Measurements from ENCODE around the gene GBE1.

The GBE1 gene

DNA sequence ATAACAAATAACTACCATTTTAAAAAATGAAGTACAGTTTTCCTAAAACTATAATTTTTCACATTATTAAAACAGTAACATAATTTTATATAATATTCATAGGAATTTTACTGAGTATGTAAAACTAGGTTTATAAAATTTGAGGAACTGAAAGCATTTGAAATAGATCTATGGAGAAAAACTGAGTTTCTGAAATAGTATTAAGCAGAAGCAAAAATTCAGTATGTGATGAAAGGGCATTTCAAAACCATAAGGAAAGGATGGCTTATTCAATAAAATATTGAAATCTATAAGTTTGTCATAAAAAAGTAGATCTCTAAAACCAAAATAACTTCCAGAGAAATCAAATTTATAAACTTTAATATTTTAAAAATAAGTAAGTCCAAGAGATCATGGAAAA is 53.4 kb downstream of the GBE1 start:
- Histone ChIP-seq H3K4me1 (no peaks in the 10 kb centered on the region), H3K4me3 (no peak overlapping the region)
- in situ Hi-C loops (cut with MboI; ENCODE audit: low sequenced_read_pairs), result no loop called here

DNA sequence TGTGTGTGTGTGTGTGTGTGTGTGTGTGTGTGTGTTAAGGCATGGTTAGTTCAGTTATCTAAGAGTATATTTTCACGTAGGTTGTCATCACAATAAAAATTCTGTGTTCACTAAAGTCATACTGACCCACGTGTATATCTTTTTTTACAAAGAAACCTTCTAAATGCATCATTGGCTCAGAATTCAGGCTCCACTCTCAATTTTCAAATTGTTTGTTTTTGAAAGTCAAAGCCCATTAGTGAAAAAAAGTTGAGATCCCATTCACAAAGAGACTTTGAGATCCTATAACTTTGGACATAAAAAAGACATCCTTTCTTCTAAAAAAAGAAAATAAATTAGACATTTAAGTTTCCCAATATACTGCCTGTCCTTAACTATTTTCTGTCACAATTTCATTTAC is 59.3 kb downstream of the GBE1 start:
- in situ Hi-C loops (cut with MboI; ENCODE audit: low sequenced_read_pairs), result no loop called here
- Histone ChIP-seq H3K27me3 (ENCODE audit: low read depth) (no peaks in the 10 kb centered on the region), H3K9me3 (no peaks in the 10 kb centered on the region), H3K4me1 (no peaks in the 10 kb centered on the region), H3K36me3 (replicated peaks) (no peaks in the 10 kb centered on the region), H3K4me3 (no peak overlapping the region)
- no peak for DNase-seq (ENCODE audit: low spot score in 2 of 2)

More for the DNA sequence above, 53.4 kb downstream of the GBE1 start:
- Histone ChIP-seq H3K27me3 (ENCODE audit: low read depth) (no peaks in the 10 kb centered on the region), H3K36me3 (replicated peaks) (no peaks in the 10 kb centered on the region), H3K9me3 (no peaks in the 10 kb centered on the region)
- no peak for DNase-seq (ENCODE audit: low spot score in 2 of 2)

GRCh38 chr3:81699536-81700320 is 61.7 kb downstream of the GBE1 start:
- H3K36me3 ChIP-seq (replicated peaks), result no peaks in the 10 kb centered on the region
- H3K9me3 ChIP-seq, result no peaks in the 10 kb centered on the region
- H3K4me1 ChIP-seq, result no peaks in the 10 kb centered on the region
- no peak for DNase-seq (ENCODE audit: low spot score in 2 of 2)
- in situ Hi-C loops (cut with MboI; ENCODE audit: low sequenced_read_pairs), result no loop called here
- no peaks in the 10 kb centered on the region for H3K27me3 ChIP-seq (ENCODE audit: low read depth)
- no peak overlapping the region for H3K4me3 ChIP-seq

DNA sequence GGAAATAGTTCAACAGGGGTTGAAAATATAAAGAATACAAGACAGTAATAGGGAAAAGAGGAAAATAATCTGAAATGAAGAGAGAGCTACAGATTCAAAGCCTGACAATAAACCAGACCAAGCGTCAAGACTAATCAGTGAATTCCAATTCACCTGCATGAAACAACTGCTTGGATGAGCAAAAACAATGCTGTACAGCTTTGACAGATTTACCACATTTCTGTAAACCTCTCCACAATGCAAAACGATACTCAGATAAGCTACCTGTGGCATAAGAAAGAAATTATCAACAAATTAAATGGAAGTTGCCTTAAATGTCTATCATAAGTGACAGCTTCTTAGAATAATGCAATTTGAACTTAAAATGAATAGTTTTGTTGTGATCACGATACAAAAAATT is 65.4 kb downstream of the GBE1 start:
- no peaks in the 10 kb centered on the region for H3K9me3 ChIP-seq
- in situ Hi-C loops (cut with MboI; ENCODE audit: low sequenced_read_pairs), result no loop called here
- no peaks in the 10 kb centered on the region for H3K36me3 ChIP-seq (replicated peaks)
- no peaks in the 10 kb centered on the region for H3K27me3 ChIP-seq (ENCODE audit: low read depth)
- DNase-seq (ENCODE audit: low spot score in 2 of 2), result no peak
- H3K4me1 ChIP-seq, result no peaks in the 10 kb centered on the region
- H3K4me3 ChIP-seq, result no peak overlapping the region

DNA sequence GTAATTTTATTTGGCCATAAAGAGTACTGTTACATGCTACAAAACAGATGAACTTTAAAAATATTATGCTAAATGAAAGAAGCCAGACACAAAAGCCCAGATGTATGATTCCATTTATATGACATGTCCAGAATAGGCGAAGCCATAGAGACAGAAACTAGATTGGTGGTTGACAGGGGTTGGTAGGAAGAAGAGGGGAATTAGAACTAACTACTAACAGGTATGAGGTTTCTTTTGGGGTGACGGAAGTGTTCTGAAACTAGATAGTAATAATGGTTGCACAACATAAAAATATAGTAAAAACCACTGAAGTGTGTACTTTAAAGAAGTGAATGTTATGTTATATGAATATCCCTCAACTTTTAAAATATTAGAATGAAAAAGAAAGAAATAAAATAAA is 66.1 kb downstream of the GBE1 start:
- DNase-seq (ENCODE audit: low spot score in 2 of 2), result no peak
- in situ Hi-C loops (cut with MboI; ENCODE audit: low sequenced_read_pairs), result no loop called here
- no peaks in the 10 kb centered on the region for H3K36me3 ChIP-seq (replicated peaks)

GRCh38 chr3:81694662-81695061 is 66.8 kb downstream of the GBE1 start:
- Histone ChIP-seq H3K27me3 (ENCODE audit: low read depth) (no peaks in the 10 kb centered on the region), H3K4me1 (no peaks in the 10 kb centered on the region), H3K4me3 (no peak overlapping the region), H3K36me3 (replicated peaks) (no peaks in the 10 kb centered on the region), H3K9me3 (no peaks in the 10 kb centered on the region)
- in situ Hi-C loops (cut with MboI; ENCODE audit: low sequenced_read_pairs), result no loop called here
- no peak for DNase-seq (ENCODE audit: low spot score in 2 of 2)

More for the DNA sequence above, 66.1 kb downstream of the GBE1 start:
- Histone ChIP-seq H3K4me3 (no peak overlapping the region), H3K27me3 (ENCODE audit: low read depth) (no peaks in the 10 kb centered on the region), H3K9me3 (no peaks in the 10 kb centered on the region), H3K4me1 (no peaks in the 10 kb centered on the region)

- in situ Hi-C loops (cut with MboI; ENCODE audit: low sequenced_read_pairs), result no loop called here
- DNase-seq (ENCODE audit: low spot score in 2 of 2), result no peak
- Histone ChIP-seq H3K9me3 (no peaks in the 10 kb centered on the region), H3K27me3 (ENCODE audit: low read depth) (no peaks in the 10 kb centered on the region), H3K4me3 (no peak overlapping the region), H3K36me3 (replicated peaks) (no peaks in the 10 kb centered on the region), H3K4me1 (no peaks in the 10 kb centered on the region)
These were observed 68.7 kb downstream of the GBE1 start for GRCh38 chr3:81692766-81693165.

DNA sequence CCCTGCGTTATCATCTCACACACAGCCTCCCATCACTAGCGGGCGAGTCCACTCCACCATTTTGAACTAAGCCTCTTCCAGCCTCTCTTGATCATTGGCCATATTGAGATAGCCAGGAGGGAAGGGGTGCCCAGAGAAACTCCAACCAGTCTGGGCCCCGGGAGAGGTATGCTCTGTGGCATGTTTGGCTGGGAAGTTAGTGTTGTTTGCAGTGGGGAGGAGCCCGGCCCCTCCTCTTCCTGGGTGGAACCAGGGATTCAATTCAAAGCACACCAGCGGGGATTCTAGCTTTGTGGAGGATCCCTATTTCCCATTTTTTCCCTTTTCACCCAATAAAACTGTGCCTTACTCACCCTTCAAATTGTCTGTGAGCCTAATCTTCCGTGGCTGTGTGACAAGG is 71.8 kb downstream of the GBE1 start:
- in situ Hi-C loops (cut with MboI; ENCODE audit: low sequenced_read_pairs), result no loop called here
- Histone ChIP-seq H3K4me1 (no peaks in the 10 kb centered on the region), H3K27me3 (ENCODE audit: low read depth) (no peaks in the 10 kb centered on the region), H3K36me3 (replicated peaks) (no peaks in the 10 kb centered on the region), H3K4me3 (no peak overlapping the region), H3K9me3 (no peaks in the 10 kb centered on the region)
- no peak for DNase-seq (ENCODE audit: low spot score in 2 of 2)

- DNase-seq (ENCODE audit: low spot score in 2 of 2), result no peak
- in situ Hi-C loops (cut with MboI; ENCODE audit: low sequenced_read_pairs), result no loop called here
- Histone ChIP-seq H3K4me1 (no peaks in the 10 kb centered on the region), H3K4me3 (no peak overlapping the region), H3K36me3 (replicated peaks) (no peaks in the 10 kb centered on the region), H3K27me3 (ENCODE audit: low read depth) (no peaks in the 10 kb centered on the region), H3K9me3 (no peaks in the 10 kb centered on the region)
These were observed 76.6 kb downstream of the GBE1 start for GRCh38 chr3:81684751-81685395.

GRCh38 chr3:81676706-81677456 is 84.6 kb downstream of the GBE1 start:
- Histone ChIP-seq H3K9me3 (no peaks in the 10 kb centered on the region), H3K27me3 (ENCODE audit: low read depth) (no peaks in the 10 kb centered on the region), H3K4me1 (no peaks in the 10 kb centered on the region), H3K36me3 (replicated peaks) (no peaks in the 10 kb centered on the region), H3K4me3 (no peak overlapping the region)
- in situ Hi-C loops (cut with MboI; ENCODE audit: low sequenced_read_pairs), result no loop called here
- DNase-seq (ENCODE audit: low spot score in 2 of 2), result no peak

DNA sequence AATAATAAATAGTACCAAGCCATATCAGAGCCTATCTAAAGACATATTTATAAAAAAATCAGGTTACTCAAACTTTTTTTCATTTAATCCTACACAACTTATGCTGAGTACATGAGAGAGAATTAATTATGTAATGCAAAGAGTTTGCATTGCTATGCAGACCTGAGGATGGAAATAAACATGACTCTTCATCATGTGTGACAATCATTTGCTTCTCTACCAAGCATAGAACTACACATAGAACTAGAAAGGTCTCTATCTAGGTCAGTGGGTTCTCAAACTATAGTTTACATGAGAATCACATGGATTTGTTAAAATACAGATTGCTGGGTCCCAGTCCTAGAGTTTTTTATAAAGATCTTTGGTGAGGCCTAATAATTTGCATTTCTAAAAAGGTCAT is 86.8 kb downstream of the GBE1 start:
- no peak overlapping the region for H3K4me3 ChIP-seq
- in situ Hi-C loops (cut with MboI; ENCODE audit: low sequenced_read_pairs), result no loop called here
- no peaks in the 10 kb centered on the region for H3K27me3 ChIP-seq (ENCODE audit: low read depth)
- H3K4me1 ChIP-seq, result no peaks in the 10 kb centered on the region
- no peaks in the 10 kb centered on the region for H3K36me3 ChIP-seq (replicated peaks)
- no peak for DNase-seq (ENCODE audit: low spot score in 2 of 2)
- no peaks in the 10 kb centered on the region for H3K9me3 ChIP-seq

GRCh38 chr3:81668283-81668682 is 93.2 kb downstream of the GBE1 start:
- in situ Hi-C loops (cut with MboI; ENCODE audit: low sequenced_read_pairs), result no loop called here
- no peak for DNase-seq (ENCODE audit: low spot score in 2 of 2)
- H3K4me1 ChIP-seq, result no peaks in the 10 kb centered on the region
- no peak overlapping the region for H3K4me3 ChIP-seq
- H3K27me3 ChIP-seq (ENCODE audit: low read depth), result no peaks in the 10 kb centered on the region
- H3K9me3 ChIP-seq, result no peaks in the 10 kb centered on the region
- no peaks in the 10 kb centered on the region for H3K36me3 ChIP-seq (replicated peaks)

- Histone ChIP-seq H3K36me3 (replicated peaks) (no peaks in the 10 kb centered on the region), H3K4me3 (no peak overlapping the region), H3K4me1 (no peaks in the 10 kb centered on the region), H3K9me3 (no peaks in the 10 kb centered on the region), H3K27me3 (ENCODE audit: low read depth) (no peaks in the 10 kb centered on the region)
- in situ Hi-C loops (cut with MboI; ENCODE audit: low sequenced_read_pairs), result no loop called here
- DNase-seq (ENCODE audit: low spot score in 2 of 2), result peak in 1 of 2 experiments; percentile 16
These were observed 94.8 kb downstream of the GBE1 start for GRCh38 chr3:81666502-81667121.

DNA sequence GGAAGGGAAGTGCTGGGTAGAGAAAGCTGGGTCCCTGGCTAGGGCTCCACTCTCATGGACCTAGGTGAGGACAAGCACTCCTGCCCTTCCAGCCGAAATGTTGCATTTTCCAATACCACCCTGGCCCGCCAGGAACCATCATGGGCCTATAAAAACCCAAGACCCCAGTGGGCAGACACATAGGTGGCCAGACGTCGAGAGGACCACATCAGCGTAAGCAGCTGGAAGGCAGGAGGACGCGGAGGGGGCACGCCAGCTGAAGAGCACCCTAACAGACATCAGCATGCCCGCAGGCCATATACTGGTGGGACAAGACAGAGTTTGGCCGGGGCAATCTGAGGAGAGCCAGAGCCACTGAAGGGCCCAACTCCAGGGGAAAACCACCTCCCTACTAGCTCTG is 98.3 kb downstream of the GBE1 start:
- in situ Hi-C loops (cut with MboI; ENCODE audit: low sequenced_read_pairs), result no loop called here
- DNase-seq (ENCODE audit: low spot score in 2 of 2), result no peak
- peaks cover 7% of the 10 kb centered on the region for H3K4me1 ChIP-seq
- H3K27me3 ChIP-seq (ENCODE audit: low read depth), result no peaks in the 10 kb centered on the region
- no peaks in the 10 kb centered on the region for H3K9me3 ChIP-seq
- no peak overlapping the region for H3K4me3 ChIP-seq
- H3K36me3 ChIP-seq (replicated peaks), result no peaks in the 10 kb centered on the region

Data from HAP-1 (cell line).